HG03280 (cell line): ENCODE measurements around the gene FEN1.

Source experiments
- ATAC-seq: cut with Tn5 transposase; IDR thresholded peaks from one replicate; pipeline ENCODE4 v1.9.1; 2021; ENCODE audit warnings: mild to moderate bottlenecking, moderate library complexity; ENCODE audit not compliant: unreplicated experiment

FEN1 gene

GRCh38 chr11:61815790-61816735, 23.4 kb downstream of the FEN1 start:
- ATAC-seq: peak; percentile 26

- ATAC-seq: peak; percentile 45
These were observed 24.2 kb downstream of the FEN1 start, which contains the start of gene FADS1 for GRCh38 chr11:61816736-61817455. FADS1 (minus strand) TSS chr11:61817003; CDS start chr11:61816929, 74 bp downstream.

GRCh38 chr11:61817471-61818202, 24.9 kb downstream of the FEN1 start:
- ATAC-seq: no peak

DNA sequence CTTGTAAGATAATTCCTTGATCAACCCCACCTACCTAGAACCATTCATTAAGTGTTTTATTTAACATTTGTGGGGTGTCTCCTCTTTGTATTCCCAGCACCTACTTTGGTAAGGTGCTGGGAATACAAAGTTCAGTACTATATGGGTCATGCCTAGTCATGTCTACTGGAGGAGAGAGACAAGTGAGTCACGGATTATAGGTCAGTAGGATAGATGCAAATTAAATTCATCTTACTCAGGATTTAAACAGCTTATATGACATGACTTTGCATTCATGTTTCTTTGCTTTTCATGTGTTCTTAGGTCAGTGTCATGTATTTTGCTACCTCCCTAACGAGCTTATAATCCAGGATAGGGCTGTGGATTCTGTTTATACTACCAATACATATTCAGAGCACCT, 27.5 kb downstream of the FEN1 start:
- ATAC-seq: no peak

- peak; percentile 11 for ATAC-seq
These were observed 34.3 kb downstream of the FEN1 start for GRCh38 chr11:61826930-61827570.

- peak; percentile 71 for ATAC-seq
These were observed 35.1 kb downstream of the FEN1 start, which contains the start of gene FADS2 for GRCh38 chr11:61827571-61828378. FADS2 (plus strand) TSS chr11:61828300; CDS start chr11:61828391, 91 bp downstream.

- no peak for ATAC-seq
These were observed 35.6 kb downstream of the FEN1 start for GRCh38 chr11:61828379-61828628.

- no peak for ATAC-seq
These were observed 36.1 kb downstream of the FEN1 start for GRCh38 chr11:61828629-61829407.

- ATAC-seq: no peak
These were observed 37.1 kb downstream of the FEN1 start for GRCh38 chr11:61829806-61830205.

GRCh38 chr11:61830237-61831105, 37.8 kb downstream of the FEN1 start:
- no peak for ATAC-seq

DNA sequence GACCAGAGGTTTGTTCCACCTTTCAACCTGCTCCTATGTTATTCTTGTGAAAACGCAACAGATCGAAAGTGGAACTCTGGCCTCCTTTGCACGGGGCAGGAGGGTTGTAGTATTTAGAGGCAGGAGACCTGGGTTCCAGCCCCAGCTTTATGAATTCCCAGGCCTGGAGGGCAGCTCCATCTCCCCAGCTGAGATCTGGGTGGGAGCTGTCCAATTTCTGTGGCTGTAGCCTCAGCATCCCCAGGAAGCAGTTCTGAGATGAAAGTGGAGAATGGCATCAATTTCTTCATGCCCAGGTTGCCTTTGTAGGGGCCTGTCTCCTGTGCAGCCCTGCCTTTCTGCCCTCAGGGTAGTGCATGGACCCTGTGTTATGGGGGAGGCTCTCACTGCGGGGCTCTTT, 39.5 kb downstream of the FEN1 start:
- ATAC-seq: no peak

GRCh38 chr11:61832754-61833153, 40.0 kb downstream of the FEN1 start:
- no peak for ATAC-seq

DNA sequence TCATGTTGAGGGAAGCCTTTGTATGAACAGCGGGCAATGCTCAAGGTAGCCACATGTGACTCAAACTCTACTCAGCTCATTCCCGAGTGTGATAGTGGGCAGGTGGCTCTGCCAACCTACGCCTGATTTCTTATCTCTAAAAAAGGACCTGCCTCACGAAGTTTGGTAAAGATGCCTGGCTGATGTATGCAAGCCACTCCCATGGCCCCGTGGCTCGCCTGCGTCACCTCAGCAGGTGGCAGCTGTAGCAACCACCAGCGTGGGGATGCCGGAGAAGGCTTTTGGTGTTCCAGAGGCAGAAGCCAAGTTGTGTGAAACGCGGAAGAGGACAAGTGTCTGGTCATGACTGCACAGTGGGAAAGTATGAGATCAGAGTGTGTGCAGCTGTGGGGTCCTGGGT, 40.8 kb downstream of the FEN1 start:
- no peak for ATAC-seq

- ATAC-seq: no peak
These were observed 41.2 kb downstream of the FEN1 start for GRCh38 chr11:61833926-61834277.

- peak; percentile 82 for ATAC-seq
These were observed 41.8 kb downstream of the FEN1 start for GRCh38 chr11:61834278-61835048.

- ATAC-seq: no peak
These were observed 43.5 kb downstream of the FEN1 start for GRCh38 chr11:61836193-61836592.

DNA sequence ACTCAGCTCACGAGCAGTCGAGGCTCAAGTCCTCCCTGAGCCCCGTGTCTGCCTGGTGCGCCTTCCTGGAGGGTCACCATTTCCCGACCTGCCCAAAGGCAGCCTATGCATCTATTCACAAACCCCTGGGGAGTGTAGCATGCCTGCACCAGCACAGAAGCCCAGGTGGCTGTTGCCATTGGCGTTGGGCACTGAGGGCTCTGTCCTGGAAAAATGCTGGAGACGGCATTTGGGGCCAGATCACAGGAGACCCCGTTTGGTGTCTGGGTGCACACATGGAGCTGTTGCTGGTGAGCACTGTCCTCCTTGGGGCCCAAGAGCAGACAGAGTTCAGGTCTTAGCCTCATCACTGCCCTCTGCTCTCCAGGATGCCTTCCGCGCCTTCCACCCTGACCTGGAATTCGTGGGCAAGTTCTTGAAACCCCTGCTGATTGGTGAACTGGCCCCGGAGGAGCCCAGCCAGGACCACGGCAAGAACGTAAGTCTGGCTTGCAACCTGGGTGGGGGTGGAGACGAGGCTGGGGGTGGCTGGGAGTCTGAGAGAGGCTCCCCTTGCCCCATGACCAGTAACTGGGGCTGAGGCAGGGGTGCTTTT, 44.8 kb downstream of the FEN1 start:
- no peak for ATAC-seq
